PFSK-1 (cell line): ENCODE measurements around the gene MAP3K3.

Source experiments
- FOXP2 ChIP-seq: optimal IDR thresholded peaks from 2 replicates; pipeline ENCODE3; 2011; ENCODE audit warnings: borderline replicate concordance, control low read depth, inconsistent platforms; ENCODE audit not compliant: insufficient read depth; ENCODE audit errors: extremely low read length, extremely low read depth
- POLR2AphosphoS5 ChIP-seq: IDR thresholded peaks from 2 replicates; pipeline ENCODE4 v1.6.1; 2012; ENCODE audit warnings: low read depth, mild to moderate bottlenecking, control low read depth, low read length, moderate library complexity
- REST ChIP-seq, 2 experiments: IDR thresholded peaks; 2 replicates each; pipeline versions ENCODE4 v1.6.1 to v1.8.0; 2011 to 2012; ENCODE audit warnings: low read depth in 2 of 2, low read length in 2 of 2, control low read depth in 1 of 2, inconsistent platforms in 1 of 2, mild to moderate bottlenecking in 1 of 2, moderate library complexity in 1 of 2; ENCODE audit not compliant: insufficient read depth in 1 of 2
- SIN3A ChIP-seq: IDR thresholded peaks from 2 replicates; pipeline ENCODE4 v1.6.1; 2012; ENCODE audit warnings: mild to moderate bottlenecking, low read length, moderate library complexity, borderline replicate concordance; ENCODE audit not compliant: insufficient read depth
- TAF1 ChIP-seq: IDR thresholded peaks from 2 replicates; pipeline ENCODE4 v1.6.1; 2012; ENCODE audit warnings: low read length, control low read depth, borderline replicate concordance; ENCODE audit not compliant: insufficient read depth

MAP3K3 gene

GRCh38 chr17:63629627-63630026 is 7.4 kb downstream of the MAP3K3 start:
- TF ChIP-seq TAF1 (no peak), SIN3A (no peak), REST (IDR thresholded peaks at IDR 0.05; ENCODE audit: insufficient read depth in 1 of 2, low read depth in 2 of 2, low read length in 2 of 2) (no peak), FOXP2 (no peak), POLR2AphosphoS5 (no peak)

DNA sequence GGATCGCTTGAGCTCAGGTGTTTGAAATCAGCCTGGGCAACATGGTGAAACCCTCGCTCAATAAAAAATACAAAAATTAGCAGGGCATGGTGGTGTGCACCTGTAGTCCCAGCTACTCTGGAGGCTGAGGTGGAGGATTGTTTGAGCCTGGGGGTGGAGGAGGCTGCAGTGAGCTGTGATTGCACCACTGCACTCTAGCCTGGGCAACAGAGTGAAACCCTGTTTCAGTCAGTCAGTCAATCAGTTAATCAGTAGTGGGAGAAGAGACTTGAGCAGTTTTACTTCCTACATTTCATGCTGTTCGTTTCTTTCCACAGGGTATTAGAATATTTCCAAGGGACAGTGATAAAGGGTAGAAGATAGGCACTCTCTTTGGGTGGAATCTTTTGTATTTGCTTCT is 8.8 kb downstream of the MAP3K3 start:
- no peak for TF ChIP-seq SIN3A
- no peak for TF ChIP-seq REST (IDR thresholded peaks at IDR 0.05; ENCODE audit: insufficient read depth in 1 of 2, low read depth in 2 of 2, low read length in 2 of 2)
- no peak for TF ChIP-seq TAF1
- TF ChIP-seq FOXP2: no peak
- TF ChIP-seq POLR2AphosphoS5: no peak

DNA sequence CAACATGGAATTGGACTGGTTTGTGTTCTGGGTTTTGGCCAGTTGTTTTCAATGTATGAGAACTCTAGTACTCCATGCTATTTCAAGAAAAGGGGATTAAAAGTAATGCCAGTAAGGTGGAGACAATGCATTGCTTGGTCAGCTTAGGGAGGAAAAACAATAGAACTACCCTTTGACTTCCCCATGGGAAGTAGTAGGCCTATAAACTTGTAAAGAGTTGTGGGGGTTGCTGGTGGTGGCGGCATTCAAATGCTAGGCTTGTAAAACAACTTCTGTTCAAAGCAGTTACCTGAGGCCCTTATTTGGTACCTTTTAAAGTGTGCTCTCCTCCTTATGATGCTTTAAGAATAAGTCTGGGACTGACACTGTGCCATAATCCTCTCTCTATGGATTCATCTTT is 9.4 kb downstream of the MAP3K3 start:
- TF ChIP-seq POLR2AphosphoS5 (no peak), FOXP2 (no peak), REST (IDR thresholded peaks at IDR 0.05; ENCODE audit: insufficient read depth in 1 of 2, low read depth in 2 of 2, low read length in 2 of 2) (no peak), TAF1 (no peak), SIN3A (no peak)

DNA sequence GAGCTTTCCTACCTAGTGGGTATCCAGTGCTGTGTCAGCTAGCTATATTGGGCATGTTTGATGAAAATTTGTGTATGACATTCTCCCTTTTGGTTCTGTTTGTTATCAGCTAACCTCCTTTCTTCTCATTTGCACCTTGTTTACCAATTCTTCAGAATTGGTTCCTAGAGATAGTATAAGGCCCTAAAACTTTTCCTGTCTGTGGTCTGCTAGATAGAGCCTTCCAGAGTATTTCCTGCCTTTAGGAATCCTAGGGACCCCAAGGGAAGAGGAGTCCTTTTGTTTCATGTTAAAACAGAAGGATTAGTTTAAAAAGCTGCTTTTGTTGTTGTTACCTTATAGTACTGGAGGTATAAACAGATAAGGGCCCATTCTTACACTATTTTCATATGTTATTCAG is 11.5 kb downstream of the MAP3K3 start:
- TF ChIP-seq TAF1: no peak
- no peak for TF ChIP-seq FOXP2
- TF ChIP-seq REST (IDR thresholded peaks at IDR 0.05; ENCODE audit: insufficient read depth in 1 of 2, low read depth in 2 of 2, low read length in 2 of 2): no peak
- TF ChIP-seq POLR2AphosphoS5: no peak
- no peak for TF ChIP-seq SIN3A

DNA sequence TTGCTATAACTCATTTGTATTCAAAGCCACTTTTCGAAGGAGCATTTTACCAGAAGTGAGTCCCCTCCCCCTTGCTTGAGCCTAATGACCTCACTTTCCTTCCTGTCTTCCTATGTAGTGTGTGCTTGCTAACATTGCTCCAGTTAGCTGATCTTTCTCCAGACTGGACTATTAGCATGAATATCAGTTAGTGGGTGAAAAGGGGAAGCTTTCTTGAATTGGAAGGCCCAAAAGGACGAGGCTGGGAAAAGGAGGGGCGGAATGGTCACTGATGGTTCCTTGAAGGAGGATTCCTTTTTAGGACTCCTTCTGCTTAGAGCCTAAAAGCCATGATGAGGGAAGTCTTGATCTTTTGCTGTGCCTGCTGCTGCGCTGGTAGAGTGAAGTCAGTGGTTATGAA is 11.9 kb downstream of the MAP3K3 start:
- TF ChIP-seq TAF1 (no peak), SIN3A (no peak), FOXP2 (no peak), POLR2AphosphoS5 (no peak), REST (IDR thresholded peaks at IDR 0.05; ENCODE audit: insufficient read depth in 1 of 2, low read depth in 2 of 2, low read length in 2 of 2) (no peak)
